CD4-positive, alpha-beta T cell treated with Interferon gamma for 1 hour (primary cell): ENCODE results near the gene TTYH3.
"Not testable (repeated sequence)": the region's sequence is repeated elsewhere in the genome, so short reads cannot be mapped to it uniquely, and the experiment has no call there.

Source experiments
- DNase-seq: peaks from one replicate; pipeline ENCODE4 v3.0.0-alpha.2; 2020

Gene TTYH3

GRCh38 chr7:2631946-2632732 lies at the start of gene TTYH3:
Gene TTYH3 (plus strand): TSS chr7:2631986. CDS start chr7:2632156, 170 bp downstream.
- no peak for DNase-seq

- DNase-seq: no peak
These were observed 49.6 kb upstream of the TTYH3 start for GRCh38 chr7:2582006-2582735.

GRCh38 chr7:2583798-2584580 lies 47.8 kb upstream of the TTYH3 start:
- no peak for DNase-seq

GRCh38 chr7:2585446-2585845 lies 46.3 kb upstream of the TTYH3 start:
- DNase-seq: no peak

- no peak for DNase-seq
These were observed 45.3 kb upstream of the TTYH3 start for GRCh38 chr7:2586326-2587020.

GRCh38 chr7:2587134-2587533 lies 44.7 kb upstream of the TTYH3 start:
- no peak for DNase-seq

GRCh38 chr7:2587778-2588177 lies 44.0 kb upstream of the TTYH3 start:
- no peak for DNase-seq

GRCh38 chr7:2589341-2589740 lies 42.4 kb upstream of the TTYH3 start:
- no peak for DNase-seq

GRCh38 chr7:2589941-2590340 lies 41.8 kb upstream of the TTYH3 start:
- DNase-seq: not testable (repeated sequence)

GRCh38 chr7:2592375-2592865 lies 39.4 kb upstream of the TTYH3 start:
- no peak for DNase-seq

- no peak for DNase-seq
These were observed 38.6 kb upstream of the TTYH3 start for GRCh38 chr7:2593036-2593727.

GRCh38 chr7:2594599-2594998 lies 37.2 kb upstream of the TTYH3 start:
- no peak for DNase-seq

GRCh38 chr7:2595258-2595860 lies 36.4 kb upstream of the TTYH3 start:
- no peak for DNase-seq

GRCh38 chr7:2596464-2597272 lies 35.1 kb upstream of the TTYH3 start:
- no peak for DNase-seq

- DNase-seq: no peak
These were observed 34.5 kb upstream of the TTYH3 start for GRCh38 chr7:2597273-2597640.

- DNase-seq: no peak
These were observed 33.5 kb upstream of the TTYH3 start for GRCh38 chr7:2598154-2598823.

GRCh38 chr7:2601065-2601464 lies 30.7 kb upstream of the TTYH3 start:
- DNase-seq: no peak

GRCh38 chr7:2601907-2602306 lies 29.9 kb upstream of the TTYH3 start:
- DNase-seq: no peak

GRCh38 chr7:2602406-2603043 lies 29.3 kb upstream of the TTYH3 start:
- DNase-seq: peak; percentile 15
